MV-4-11 (cell line): ENCODE results near the gene GRIK3.

ENCODE experiments used
- DNase-seq: peaks from one replicate; lab custom pipeline; 2025; lab: John Stamatoyannopoulos, UW

Gene GRIK3

DNA sequence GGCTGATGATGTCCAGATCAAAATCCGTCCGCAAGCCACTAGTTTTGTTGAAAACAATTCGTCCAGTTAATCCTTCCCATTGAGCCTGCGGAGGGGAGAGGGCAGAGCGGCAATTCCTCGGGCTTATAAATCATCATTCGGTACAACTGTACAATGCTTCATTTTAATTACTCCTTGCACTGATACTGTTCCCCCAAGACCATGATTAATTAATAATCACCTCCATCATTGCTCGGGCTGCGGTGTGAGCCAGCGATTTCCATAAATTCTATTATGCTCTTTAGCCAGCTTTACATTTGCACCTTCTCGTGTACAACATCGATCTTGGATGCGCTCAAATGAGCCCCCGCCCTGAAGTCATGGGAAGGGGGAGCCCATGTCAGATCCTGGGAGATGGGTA, 180.7 kb downstream of the GRIK3 start:
- DNase-seq = no peak

DNA sequence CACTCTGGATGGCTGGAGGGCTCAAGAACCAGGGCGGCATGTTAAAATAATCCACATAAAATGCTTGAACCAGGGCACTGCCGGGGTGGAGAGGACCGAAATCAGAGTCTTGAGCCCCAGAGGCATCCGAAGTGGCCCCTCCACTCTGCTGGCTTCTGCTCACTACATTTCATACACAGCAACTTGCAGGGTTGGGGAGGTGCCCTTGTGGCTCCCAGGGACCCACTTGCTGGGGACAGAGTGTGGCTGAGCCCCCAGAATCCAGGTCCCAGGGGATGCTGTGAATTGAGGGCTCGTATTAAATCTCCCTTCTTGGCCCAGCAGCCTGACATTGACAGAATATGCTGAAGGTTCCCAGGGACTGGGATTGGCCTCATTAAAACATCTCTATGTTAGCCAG, 181.7 kb downstream of the GRIK3 start:
- DNase-seq = no peak

DNA sequence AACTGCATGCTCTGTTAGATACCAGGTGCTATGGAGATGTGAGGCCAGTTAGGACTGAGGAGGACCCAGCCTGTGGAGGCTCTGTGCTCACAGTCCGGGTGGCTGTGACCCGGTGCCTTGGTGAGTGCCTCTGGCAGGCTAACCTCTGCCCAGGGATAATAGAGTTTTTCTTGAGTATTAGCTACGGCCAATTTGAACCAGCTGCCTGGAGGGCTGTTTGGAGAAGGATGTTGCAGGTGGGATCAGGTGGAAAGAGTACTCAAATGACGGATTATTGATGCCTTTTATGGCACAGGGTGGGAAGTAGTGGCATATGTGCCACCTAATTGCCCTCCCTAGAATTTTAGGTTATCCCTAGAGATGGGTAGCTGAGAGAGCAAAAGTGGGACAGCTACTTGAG, 182.7 kb downstream of the GRIK3 start:
- no peak for DNase-seq

DNA sequence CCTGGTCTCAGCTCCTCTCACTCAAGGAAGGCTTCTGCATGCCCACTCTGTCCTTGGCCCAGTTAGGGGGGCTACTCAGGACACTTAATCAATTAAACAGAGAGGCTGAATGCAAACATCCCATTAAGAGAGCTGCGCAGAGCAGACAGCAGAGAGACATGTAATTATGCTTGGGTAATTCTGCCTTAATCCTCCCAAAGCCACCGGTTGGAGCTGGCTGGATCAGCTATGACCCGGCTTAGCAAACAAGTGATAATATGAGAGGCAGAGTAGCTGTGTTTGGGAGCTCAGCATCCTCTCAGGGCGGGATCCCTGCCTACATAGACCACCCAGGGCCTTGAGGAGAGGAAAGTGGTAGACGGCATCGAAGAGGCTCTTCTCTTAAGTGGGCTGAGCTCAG, 183.2 kb downstream of the GRIK3 start:
- DNase-seq = no peak

DNA sequence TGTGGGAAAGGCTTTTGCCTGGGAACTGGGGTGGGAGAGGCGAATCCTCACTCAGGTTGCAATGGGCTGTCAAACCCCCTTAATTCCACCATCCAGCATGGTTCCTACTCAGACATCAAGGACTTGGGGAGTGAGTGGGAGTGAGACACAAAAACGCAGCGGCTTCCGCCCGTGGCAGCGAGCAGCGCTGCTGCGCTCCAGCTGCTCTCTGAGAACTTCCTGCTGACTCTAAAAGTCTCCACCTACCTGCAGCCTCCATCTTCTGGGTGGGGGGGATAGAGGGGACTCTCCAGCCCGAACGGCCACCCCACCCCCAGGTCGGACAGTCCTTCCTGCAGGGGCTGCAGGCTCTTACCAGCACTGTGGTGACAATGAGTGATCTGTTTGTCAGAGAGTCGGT, 184.4 kb downstream of the GRIK3 start:
- DNase-seq = no peak

DNA sequence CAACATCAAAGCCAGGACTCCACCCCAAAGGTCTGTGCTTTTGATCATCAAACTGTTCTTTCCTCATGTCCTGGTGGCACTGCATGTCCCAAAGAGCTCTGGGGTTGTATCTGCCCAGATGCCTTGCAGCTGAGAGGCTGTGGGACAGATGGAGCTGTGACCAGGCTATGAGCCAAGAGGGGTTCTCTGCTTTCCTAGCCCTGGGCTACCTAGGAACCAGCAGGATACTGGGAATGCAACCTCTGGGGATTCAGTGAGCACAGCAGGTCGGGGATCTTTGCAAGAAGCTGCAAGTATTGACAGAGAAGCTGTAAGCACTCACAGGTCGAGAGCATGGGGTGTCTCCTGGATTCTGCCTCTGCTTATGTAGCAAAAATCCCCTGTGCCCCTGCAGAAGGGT, 186.6 kb downstream of the GRIK3 start:
- DNase-seq = no peak

DNA sequence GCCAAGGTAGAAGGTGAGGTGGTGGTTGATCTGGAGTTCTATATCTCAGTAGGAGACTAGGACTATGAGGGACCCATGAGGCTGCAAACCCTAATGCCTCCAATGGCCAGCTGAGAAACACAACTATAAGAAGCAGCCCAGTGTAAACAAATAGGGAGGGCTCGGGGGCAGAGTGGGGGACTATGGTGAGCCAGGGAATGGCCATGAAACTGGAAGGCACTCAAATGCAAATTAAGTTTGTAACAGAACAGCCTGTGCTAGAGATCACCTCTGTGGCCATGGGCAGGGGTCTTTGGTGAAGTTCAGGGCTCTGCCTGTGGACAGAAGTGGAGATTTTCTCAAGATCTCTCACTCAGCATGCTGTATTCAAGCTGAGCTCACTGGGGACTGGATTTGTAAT, 187.1 kb downstream of the GRIK3 start:
- no peak for DNase-seq

DNA sequence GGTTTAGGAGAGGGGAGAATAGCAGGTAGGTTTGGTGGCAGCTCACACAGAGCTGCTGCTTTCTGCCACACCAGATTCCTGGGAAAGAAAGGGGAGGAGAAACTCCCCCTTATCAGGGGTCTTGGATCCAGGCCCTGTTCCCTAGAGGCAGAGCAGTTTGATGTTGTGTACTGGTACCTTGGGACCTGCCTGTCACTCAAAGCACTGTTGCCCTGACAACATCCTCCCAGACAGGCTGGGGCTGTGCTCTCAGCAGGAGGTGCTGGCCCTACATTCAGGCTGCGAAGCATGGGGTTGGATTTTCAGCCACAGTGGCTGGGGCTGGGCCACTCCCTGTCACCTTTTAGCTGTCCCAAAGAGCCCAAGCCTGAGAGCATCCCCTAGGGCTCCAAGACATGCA, 188.0 kb downstream of the GRIK3 start:
- DNase-seq = no peak

DNA sequence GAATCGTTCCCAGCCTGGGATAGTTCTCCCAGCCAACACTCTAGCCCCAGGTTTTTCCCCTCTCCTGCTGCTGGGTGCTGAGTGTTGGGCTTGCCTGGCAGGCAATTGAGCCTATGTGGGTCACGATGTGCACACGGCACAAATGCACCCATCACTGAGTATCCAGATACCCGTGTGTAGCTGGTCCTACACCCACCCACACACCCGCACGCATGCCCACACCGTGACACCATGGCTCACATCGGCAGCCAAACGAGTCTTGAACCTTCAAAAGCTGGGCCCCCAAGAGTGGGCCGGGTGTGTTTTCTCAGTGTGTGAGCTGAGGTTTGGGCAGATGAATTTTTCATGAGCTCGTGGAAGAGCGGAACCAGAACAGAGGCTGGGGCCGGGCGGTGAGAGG, 188.5 kb downstream of the GRIK3 start:
- no peak for DNase-seq

DNA sequence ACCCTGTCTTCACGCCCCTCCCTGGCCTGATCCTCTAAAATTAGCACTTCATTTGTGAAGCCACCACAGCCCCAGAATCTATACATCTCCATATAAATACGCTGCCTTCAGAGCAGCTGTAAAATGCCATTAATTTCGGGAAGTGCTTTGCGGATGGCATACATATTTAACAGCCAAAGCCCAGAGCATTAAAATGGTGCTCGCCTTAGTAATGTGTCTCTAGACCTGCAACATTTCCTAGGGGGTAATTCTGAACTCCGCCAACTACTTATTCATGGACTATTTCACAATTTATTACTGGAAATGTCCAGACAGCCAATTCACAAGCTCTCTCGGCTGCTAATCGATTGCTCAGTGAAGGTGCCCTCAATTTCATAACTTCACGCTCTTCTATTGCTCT, 189.4 kb downstream of the GRIK3 start:
- no peak for DNase-seq

DNA sequence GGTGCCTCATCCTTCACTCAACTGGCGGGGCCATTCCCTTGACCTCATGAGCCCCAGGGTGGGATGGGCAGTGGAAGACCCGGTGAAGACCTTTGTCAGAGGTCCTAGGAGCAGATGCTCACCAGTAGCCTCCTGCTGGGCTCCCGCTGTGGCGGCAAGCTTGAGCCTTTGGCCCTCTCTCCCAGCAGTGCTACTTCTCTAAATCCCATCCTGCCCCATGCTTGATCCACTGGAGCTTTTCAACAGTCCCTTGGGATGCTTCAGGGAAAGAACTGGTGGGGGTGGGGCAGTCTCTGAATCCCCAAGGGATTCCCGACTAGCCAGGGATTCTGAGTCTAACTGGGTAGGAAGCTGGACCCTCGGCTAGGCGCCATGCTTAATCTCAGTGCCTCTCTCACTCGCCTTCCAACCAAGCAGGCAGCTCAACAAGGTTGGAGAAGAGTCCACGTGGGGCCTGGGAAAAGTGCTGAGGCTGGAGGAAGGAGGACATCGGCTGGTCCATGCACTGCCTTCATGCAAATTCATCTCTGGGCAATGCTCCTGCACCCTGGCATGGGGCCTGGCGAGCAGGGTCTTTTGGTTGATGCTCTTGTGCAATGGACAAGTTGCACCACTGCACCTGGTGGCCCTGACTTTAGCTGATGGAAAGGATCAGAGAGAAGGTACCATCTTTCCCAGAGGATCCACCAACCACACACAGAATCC, 190.3 kb downstream of the GRIK3 start:
- no peak for DNase-seq

DNA sequence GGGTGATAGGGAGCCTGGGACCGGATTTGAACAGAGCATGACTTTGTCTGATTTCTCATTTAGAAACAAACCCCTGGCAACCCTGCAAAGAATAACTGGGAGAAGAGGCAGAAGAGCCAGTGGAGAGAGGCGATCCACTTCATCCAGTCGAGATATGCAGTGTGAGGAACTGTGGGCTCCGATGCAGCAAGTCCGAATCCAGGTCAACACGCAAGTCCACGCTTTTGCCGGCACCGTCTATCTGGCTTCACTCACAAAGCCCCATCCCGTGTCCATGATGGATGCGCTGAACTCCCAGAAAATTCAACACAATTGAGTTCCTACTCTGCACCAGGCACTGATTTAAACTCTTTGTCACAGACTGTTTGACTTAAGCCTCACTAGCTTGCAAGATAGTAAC, 191.3 kb downstream of the GRIK3 start:
- DNase-seq = no peak

DNA sequence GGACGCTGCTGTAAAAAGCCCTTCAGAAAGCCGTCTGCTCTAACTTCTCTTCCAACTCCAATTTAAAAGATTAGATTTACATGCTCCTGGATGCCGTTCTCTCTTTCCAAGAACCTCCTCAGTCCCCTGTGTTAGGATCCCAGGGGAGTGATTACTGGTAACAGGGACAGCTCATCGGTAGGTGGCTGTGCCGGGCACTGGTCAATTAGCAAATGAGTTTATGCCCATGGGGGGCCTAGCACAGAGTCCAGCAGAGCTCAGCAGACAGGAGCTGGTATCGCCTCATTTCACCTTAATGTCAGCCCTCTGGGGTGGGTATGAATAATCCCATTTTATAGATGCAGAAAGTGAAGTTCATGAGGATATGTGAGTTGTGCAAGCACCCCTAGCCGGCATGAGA, 191.9 kb downstream of the GRIK3 start:
- no peak for DNase-seq

DNA sequence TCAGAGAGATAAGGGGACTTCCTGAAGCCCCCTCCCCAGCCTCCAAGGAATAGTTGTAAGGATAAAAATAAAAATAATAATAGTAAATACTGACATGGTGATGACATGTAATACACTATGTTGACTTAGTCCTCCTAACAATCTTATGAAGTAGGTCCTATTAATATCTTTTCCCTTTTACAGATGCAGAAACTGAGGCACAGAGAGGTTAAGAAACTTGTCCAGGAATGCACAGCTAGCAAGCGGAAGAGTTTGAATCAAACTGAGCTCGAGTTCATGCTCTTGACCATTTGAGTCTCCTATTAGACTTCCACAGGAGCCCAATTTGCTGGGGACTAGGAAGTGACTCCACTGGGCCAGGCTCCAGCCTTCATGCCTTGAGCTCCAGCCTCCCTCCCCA, 194.8 kb downstream of the GRIK3 start:
- DNase-seq = no peak

DNA sequence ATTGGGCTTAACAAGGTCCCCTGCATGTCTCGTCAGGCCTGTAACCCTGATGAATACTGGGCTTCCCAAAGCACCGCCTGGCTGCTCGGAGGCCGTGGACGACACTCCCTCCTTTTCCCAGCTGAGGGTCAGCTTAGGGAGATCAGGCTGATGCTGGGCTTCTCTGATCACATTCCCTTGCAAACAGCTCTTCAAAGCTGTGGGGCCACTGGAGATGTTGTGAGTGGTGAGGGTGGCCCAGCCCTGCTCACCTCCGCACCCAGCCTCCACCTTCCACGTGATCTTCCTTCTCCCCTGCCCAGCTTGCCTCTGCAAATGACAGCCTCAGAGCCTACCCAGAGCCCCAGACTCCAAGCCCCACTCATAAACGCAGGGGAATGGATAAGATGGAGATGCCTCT, 195.4 kb downstream of the GRIK3 start:
- DNase-seq = no peak

DNA sequence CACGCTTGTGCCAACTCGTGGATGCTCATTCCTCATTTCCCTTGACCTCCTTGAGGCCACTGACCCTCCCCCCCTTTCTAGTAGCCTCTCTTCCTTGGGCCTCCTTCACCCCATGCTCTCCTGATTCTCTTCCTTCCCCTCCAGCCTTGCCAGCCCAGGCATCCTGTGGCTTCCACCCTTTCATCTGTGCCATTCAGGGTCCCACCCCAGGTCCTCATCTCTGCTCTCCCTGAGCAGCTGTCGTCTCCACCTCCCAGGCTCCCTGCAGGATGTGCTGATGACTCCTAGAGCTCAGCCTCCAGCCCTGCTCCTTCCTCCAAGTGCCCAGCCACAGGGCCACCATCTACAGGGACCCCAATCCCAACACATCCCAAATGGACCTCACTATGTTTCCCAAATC, 197.4 kb downstream of the GRIK3 start:
- no peak for DNase-seq

DNA sequence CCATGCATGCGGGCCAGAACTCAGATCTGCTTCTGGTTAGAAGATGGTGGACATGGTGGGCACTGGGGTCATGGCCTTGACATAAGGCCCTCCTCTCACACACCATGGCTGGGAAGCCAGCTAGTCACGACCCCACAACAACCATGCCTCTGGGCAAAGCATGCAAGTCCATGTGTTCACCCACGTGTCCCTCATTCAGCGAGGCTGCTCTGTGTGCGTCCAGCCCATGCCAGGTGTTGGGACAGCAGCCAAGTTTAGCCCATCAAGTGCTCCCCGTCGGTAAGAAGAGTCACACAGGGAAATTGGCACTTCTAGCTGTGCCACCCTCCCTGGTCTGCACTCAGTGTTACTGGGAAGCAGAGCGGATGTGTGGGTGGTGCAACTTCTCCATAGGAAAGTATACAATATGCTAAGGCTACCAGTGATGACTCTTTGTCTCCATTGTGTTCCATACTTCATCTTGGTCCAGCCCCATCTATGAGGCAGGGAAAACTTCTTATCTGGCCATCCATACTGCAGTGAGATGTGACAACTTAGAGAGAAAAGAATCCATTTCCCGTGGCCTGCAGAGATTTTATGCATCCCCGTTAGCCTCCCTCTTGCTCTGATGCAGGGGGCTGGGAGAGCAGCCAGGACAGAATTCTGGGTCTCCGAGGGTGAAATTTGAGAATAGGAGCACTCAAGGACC, 198.0 kb downstream of the GRIK3 start:
- no peak for DNase-seq

DNA sequence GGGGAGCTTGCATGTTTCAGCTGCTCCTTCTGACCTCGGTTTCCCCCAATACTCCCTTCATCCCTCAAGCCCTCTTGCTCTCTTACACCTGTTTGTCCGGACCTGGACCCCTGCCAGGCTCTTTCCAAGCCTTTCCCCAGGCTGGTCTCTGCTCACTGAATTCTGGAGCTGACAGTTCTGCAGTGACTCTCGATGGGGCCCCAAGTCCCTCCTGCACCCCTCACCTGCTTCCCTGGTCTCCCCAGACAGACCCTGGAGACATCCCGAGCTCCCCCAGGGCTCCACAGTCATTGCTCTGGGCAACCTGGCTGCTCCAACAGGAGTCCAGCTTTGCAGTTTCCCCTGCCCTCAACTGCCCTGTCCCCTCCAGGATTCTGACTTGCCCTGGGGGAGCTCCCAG, 198.6 kb downstream of the GRIK3 start:
- no peak for DNase-seq

DNA sequence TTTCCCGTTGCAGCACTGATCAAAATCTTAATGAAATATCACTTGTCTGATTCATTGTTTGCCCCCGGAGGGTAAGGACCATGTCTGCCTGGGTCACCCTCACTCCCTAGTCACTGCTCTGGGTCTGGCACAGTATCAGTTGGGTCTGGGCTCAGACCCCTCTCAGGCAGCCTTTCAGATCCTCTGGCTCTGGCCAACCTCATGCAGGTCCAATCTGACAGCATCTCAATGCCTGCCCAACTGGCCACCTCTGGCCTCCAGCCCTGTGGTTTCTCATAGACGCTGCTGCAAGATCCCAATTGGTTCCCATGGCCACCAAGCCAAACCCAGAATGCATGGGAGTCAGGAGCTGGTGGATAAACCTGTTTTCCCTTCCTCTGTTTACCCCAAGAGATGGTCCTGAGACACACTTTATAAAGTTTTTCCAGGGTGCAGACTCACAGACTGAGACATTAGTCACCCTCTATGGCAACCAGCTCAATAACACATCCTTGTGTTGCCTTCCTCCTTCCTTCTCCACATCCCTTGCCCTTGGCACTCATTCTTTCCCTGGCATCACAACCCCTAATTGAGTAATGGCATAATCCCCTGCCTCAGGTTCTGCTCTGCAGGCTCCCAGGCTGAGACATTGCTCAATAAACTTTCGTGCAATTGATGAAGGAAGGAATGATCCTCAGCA, 199.2 kb downstream of the GRIK3 start:
- no peak for DNase-seq

DNA sequence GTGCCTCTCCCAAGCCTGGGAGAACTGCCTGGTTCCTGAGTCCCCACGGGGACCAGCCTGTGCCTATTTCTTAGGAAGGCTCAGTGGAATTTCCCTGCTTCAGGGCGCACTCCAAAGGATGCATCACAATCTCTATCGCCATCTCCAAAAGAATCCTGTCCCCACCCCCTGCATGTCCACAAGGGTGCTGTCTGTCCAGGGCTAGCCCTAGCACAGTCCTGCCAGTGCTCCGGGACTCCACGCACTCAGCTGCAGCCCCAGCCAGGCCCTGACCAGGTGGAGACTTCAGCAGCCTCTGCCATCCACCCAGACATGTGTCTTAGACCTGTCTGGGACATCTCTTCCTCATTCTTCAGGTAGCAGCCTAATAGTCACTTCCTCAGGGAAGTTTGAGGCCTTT, 199.7 kb downstream of the GRIK3 start:
- DNase-seq = no peak

DNA sequence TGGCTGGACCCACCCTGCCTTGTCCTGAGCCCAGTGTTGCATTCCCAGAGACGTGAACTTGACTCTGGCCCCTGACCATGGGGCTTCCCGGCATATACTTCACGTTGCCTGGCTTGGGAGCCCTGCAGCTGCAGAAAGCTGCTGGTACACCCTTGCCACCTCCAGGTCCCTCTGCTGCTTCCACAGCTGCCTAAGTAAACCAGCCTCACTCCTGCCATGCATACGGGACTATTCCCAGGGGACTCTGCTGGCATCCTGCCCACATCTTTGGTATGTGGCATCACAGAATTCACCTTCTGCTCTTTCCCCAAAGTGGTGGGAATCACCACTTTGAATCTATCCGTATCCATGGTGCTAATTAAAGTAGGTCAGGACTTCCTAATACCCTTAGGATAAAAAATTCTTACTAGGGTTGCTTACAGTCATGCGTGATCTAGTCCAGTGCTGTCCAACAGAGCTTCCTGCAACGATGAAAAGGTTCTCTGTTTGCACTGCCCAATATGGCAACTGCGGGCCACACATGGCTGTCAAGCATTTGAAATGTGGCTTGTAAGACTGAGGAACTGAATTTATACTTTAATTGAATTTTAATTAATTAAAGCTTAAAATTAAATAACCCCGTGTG, 203.0 kb downstream of the GRIK3 start:
- DNase-seq = no peak

DNA sequence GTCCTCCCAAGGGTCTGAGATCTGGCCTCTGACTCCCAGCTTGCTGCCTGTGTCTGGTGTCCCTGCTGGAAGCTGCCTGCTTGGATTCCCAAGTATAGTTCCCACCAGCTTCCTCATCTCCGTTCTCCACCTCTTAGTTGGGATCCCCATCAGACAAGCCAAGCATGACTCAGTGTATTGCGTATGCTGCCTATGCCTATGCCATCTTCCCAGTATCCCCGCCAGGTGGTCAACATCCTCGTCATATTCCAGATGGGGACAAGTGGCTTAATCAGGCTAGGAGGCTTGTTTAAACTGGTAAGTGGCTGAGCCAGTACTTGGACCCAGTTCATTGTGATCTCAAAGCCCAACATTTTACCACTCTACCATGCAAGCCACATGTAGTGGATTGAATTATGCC, 204.4 kb downstream of the GRIK3 start:
- DNase-seq = no peak

DNA sequence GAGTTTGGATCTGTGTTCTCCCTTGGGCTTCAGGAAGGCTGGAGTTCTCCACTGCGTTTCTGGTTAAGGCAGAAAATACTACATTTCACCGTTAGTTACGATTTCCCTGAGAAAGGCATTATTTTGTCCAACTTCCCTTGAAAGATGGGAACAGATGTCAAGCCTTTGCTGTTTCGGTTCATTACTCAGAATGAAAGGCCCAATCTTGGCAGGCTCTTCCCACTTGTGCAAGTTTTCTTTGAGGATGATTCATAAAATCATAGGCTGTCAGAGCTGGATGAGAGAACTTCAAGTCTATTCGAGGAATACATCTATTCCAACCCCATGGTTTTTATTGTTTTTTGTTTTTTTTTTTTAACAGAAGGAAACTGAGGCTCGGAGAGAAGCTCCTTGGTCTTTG, 205.2 kb downstream of the GRIK3 start:
- peak; percentile 33 for DNase-seq
